Tibial artery (tissue), 4 donors: Measurements from ENCODE around the gene RAET1G.

Experiments used
- DNase-seq, 2 donors: peaks; one replicate each; pipeline ENCODE4 v3.0.0-alpha.2; 2019
- H3K27ac ChIP-seq, 2 donors: fragments of 200-600 bp; sonication (generic) in 1 of 2; 1 replicate in 1 of 2; 2 replicates in 1 of 2; pipeline ENCODE4 v1.5.1; 2018 to 2019; ENCODE audit warnings: mild to moderate bottlenecking in 1 of 2
- H3K27me3 ChIP-seq, 2 donors: fragments of 200-600 bp; sonication (generic) in 1 of 2; one replicate each; pipeline versions ENCODE4 v1.5.1 to v1.6.0; 2016 to 2019
- H3K36me3 ChIP-seq, 3 donors: fragments of 200-600 bp; sonication (generic) in 2 of 3; one replicate each; pipeline ENCODE4 v1.5.1; 2016 to 2019; ENCODE audit warnings: mild to moderate bottlenecking in 2 of 3
- H3K4me1 ChIP-seq, 4 donors: fragments of 200-600 bp; sonication (generic) in 2 of 4; 1 replicate in 3 of 4; 2 replicates in 1 of 4; pipeline ENCODE4 v1.5.1; 2016 to 2019
- H3K4me3 ChIP-seq, 2 donors: fragments of 200-600 bp; sonication (generic) in 1 of 2; 1 replicate in 1 of 2; 2 replicates in 1 of 2; pipeline ENCODE4 v1.5.1; 2018 to 2019; ENCODE audit warnings: mild to moderate bottlenecking in 2 of 2
- H3K9me3 ChIP-seq, 3 donors: fragments of 200-600 bp; sonication (generic) in 1 of 3; one replicate each; pipeline ENCODE4 v1.5.1; 2016 to 2019
- intact Hi-C: fragments of 100-400 bp; cut with DNase I; formaldehyde crosslinking; loops from one replicate; pipeline ENCODE4 v1.15.0; 2023; ENCODE audit warnings: low total_unique reads
- TF ChIP-seq, protein P1 (sequence below), 2 experiments: fragments of 200-600 bp in 1 of 2; fragments of 450-650 bp in 1 of 2; IDR thresholded peaks; one replicate each; pipeline ENCODE4 v1.5.1; 2017 to 2019; ENCODE audit warnings: antibody characterized with exemption in 2 of 2, mild to moderate bottlenecking in 1 of 2, moderate library complexity in 1 of 2

RAET1G gene

DNA sequence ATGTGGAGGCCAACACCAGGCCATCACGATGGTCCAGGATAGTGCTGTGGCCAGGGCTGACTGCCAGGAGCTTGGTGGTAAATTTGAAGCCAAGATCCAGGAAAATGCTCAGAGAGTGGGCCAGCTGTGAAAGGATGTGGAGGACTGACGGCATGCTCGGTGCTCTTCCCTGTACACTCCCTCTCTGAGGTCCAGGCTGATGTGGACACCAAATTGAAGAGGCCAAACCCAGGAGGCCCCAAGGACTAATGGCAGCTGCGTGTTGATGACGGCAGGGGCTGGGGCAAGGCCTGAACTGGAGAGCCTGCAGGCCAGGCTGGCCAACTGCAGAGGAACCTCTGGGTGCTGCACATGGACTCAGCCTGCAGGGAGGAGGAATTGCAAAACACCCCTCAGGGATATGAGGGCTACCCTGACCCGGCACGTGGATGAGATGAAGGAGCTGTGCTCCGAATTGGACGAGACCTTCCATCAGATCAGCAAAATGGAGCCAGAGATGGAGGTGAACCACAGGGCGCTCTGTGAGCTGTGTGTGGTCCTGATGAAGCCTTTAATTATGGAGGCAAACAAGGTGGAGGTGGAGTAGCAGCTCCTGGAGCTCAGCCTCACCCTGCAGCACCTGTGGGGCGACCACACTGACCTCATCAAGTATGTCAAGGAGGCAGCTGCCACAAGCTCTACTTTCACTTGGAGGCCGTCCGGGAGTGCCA, 18.1 kb downstream of the RAET1G start:
- TF ChIP-seq, protein P1, sequence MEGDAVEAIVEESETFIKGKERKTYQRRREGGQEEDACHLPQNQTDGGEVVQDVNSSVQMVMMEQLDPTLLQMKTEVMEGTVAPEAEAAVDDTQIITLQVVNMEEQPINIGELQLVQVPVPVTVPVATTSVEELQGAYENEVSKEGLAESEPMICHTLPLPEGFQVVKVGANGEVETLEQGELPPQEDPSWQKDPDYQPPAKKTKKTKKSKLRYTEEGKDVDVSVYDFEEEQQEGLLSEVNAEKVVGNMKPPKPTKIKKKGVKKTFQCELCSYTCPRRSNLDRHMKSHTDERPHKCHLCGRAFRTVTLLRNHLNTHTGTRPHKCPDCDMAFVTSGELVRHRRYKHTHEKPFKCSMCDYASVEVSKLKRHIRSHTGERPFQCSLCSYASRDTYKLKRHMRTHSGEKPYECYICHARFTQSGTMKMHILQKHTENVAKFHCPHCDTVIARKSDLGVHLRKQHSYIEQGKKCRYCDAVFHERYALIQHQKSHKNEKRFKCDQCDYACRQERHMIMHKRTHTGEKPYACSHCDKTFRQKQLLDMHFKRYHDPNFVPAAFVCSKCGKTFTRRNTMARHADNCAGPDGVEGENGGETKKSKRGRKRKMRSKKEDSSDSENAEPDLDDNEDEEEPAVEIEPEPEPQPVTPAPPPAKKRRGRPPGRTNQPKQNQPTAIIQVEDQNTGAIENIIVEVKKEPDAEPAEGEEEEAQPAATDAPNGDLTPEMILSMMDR (IDR thresholded peaks at IDR 0.05), result no peak
- intact Hi-C loops, result no loop called here
- no peak overlapping the region for H3K27ac ChIP-seq
- no peak overlapping the region for H3K4me3 ChIP-seq
- peaks cover 0 to 5% (median 0%) of the 10 kb centered on the region in 3 donors for H3K9me3 ChIP-seq
- no peaks in the 10 kb centered on the region for H3K4me1 ChIP-seq
- H3K36me3 ChIP-seq, result no peaks in the 10 kb centered on the region
- peak in 1 of 2 donors; percentile 55 for DNase-seq
- no peaks in the 10 kb centered on the region for H3K27me3 ChIP-seq

DNA sequence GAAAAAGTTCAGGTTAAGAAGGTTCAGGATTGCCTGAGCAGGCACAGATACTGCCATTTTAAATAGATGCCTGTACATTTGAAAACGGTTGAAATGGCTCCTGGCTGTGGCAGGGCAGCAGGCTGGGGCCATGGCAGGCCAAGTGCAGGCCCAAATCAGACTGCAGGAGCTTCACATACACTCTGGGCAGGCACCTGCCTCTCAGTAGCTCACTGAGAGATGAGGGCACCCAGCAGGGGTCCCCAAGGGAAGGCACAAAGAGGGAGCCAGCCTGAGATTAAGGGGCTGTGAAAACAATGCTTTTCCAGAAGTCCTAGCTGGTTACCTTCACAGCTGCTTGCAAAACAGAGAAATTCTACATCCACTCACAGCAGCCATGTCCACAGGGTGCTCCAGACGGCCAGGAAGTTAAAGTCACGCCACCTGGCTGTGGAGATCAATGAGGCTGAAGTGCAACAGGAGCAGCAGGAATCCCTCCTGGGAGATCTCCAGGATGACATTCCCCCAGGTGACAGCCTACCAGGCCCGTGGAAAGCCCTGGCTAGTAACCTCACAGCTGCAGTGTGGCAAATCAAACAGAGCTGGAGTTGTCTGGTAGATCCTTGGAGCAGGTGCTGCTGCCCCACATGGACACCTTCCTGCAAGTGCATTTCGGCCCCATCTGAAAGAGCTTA, 18.8 kb downstream of the RAET1G start:
- Histone ChIP-seq H3K4me3 (no peak overlapping the region), H3K27me3 (no peaks in the 10 kb centered on the region), H3K36me3 (no peaks in the 10 kb centered on the region), H3K9me3 (peaks cover 0 to 5% (median 0%) of the 10 kb centered on the region in 3 donors), H3K4me1 (no peaks in the 10 kb centered on the region), H3K27ac (no peak overlapping the region)
- intact Hi-C loops, result no loop called here
- DNase-seq, result no peak
- TF ChIP-seq, protein P1 (IDR thresholded peaks at IDR 0.05), result no peak

DNA sequence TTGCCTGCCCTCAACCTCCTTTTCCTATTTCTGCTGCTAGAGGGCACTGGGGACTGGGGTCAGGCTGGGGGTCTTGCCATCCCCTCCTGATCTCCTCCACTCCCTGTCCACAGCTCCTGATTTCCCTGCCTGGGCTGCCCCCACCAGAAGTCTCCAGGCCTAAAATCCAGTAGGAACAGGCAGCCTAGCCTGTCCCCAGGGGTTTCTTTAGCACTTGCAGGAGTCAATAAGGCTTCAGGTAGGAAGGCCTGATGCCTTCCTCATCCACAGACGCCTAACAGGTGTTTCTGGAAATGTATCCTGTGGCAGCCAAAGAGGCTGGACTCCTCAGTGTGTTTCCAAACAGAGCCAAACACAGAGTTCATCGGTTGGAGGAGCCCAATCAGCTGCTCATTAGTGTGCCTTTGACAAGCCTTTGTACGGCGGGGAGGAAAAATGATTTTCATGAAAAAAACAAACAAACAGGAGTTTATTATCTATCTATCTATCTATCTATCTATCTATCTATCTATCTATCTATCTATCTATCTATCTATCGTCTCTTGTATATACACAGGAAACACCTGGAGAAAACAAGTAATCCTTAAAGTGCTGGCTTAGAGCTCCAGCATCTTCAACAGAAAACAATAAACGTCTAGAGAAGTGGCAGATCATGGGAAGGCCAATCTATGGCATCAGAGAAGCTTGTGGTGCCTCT, 21.3 kb downstream of the RAET1G start:
- no peak overlapping the region for H3K4me3 ChIP-seq
- TF ChIP-seq, protein P1 (IDR thresholded peaks at IDR 0.05), result no peak
- no peak for DNase-seq
- H3K9me3 ChIP-seq, result no peaks in the 10 kb centered on the region
- no peak overlapping the region for H3K27ac ChIP-seq
- H3K27me3 ChIP-seq, result no peaks in the 10 kb centered on the region
- intact Hi-C loops, result no loop called here
- no peaks in the 10 kb centered on the region for H3K36me3 ChIP-seq
- peaks cover 0 to 16% (median 14%) of the 10 kb centered on the region in 4 donors for H3K4me1 ChIP-seq

DNA sequence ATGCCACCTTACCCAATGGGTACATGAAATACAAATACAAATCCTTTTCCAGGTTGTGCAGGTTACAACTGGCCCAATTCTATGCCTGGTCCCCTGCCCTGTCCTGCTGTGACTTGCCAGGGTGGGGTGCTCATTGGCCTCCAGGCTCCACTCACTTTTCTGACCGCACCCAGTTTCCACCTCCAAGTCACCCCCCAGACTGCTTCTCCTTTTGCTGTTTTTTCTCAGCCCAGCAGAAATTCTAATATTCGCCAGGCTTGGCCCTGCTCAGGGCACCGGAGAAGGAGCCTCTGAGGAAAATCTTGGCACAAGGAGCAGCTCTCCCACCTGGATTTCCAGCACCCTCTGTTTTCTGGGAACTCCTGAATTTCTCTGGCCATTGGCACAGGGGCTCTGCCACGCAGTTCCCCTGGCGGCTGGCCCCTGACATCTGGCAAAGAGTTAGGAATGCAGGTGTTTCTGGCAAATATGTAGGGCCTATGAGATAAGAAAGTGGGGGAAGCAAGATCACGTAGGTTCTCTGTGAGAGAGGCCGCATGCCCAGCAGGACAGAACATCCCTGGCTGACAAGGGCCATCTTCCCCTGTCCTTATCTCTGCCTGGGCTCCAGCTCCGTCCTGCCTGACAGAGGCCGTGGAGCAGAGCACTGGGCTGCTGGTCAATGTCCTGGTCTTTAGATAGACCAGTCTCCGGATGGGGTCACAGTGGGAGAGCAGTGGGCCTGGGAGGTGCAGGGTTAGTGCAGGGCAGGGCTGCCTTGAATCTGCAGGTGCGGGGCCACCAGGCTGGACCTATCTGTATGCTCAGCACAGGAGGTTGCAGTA, 22.1 kb downstream of the RAET1G start:
- DNase-seq, result peak in 1 of 2 donors; percentile 43
- intact Hi-C loops, result no loop called here

More for the DNA sequence above, 22.1 kb downstream of the RAET1G start:
- no peak overlapping the region for H3K4me3 ChIP-seq
- H3K9me3 ChIP-seq, result no peaks in the 10 kb centered on the region
- no peak overlapping the region for H3K27ac ChIP-seq
- peaks cover 0 to 23% (median 21%) of the 10 kb centered on the region in 4 donors for H3K4me1 ChIP-seq
- no peaks in the 10 kb centered on the region for H3K27me3 ChIP-seq
- TF ChIP-seq, protein P1 (IDR thresholded peaks at IDR 0.05), result no peak
- no peaks in the 10 kb centered on the region for H3K36me3 ChIP-seq
